Renal cortex interstitium (tissue), 15 donors: ENCODE results near the gene PCDHGC3. TPM values are rescaled to one million over a fixed set of nuclear protein-coding genes. Genes with fewer than 3 reads are reported as not detected.
"Not testable (repeated sequence)": the region's sequence is repeated elsewhere in the genome, so short reads cannot be mapped to it uniquely, and the experiment has no call there.

ENCODE experiments used
- DNase-seq, 11 donors: peaks; one replicate each; pipeline ENCODE4 v3.0.0-alpha.2; 2013; ENCODE audit warnings: low read depth in 9 of 11, low spot score in 4 of 11; ENCODE audit errors: extremely low read depth in 1 of 11
- long read RNA-seq, 16 experiments: transcript quantifications; one replicate each; lab custom pipeline, GENCODE V29; 2026
- polyA plus RNA-seq, 3 donors: library from polyadenylated mRNA; unstranded; fragments of 120-200 nt; gene quantifications; one replicate each; pipeline ENCODE4 v1.2.1, GENCODE V29; 2013; ENCODE audit not compliant: insufficient read length in 3 of 3

The PCDHGC3 gene
- 100 to 1,000 TPM in 1 of 3 donors, 10 to 100 TPM in 2; 90.0 to 127 (median 97.3) TPM for polyA plus RNA-seq
- long read RNA-seq, donor 1, full-length matches to known transcripts, result 26 of 26 reads
- long read RNA-seq, donor 1, partial matches to known transcripts, result 0 of 26 reads
- long read RNA-seq, donor 1, other reads (novel, unspliced or antisense), result 0 of 26 reads
- long read RNA-seq, donor 2, full-length matches to known transcripts, result 34 of 34 reads
- long read RNA-seq, donor 2, partial matches to known transcripts, result 0 of 34 reads
- long read RNA-seq, donor 2, other reads (novel, unspliced or antisense), result 0 of 34 reads
- long read RNA-seq, donor 3, full-length matches to known transcripts, result 32 of 32 reads
- long read RNA-seq, donor 3, partial matches to known transcripts, result 0 of 32 reads
- long read RNA-seq, donor 3, other reads (novel, unspliced or antisense), result 0 of 32 reads
- long read RNA-seq, donor 4, full-length matches to known transcripts, result 22 of 22 reads
- long read RNA-seq, donor 4, partial matches to known transcripts, result 0 of 22 reads
- long read RNA-seq, donor 4, other reads (novel, unspliced or antisense), result 0 of 22 reads
- long read RNA-seq, donor 5, result 0 reads
- long read RNA-seq, donor 6, full-length matches to known transcripts, result 25 of 25 reads
- long read RNA-seq, donor 6, partial matches to known transcripts, result 0 of 25 reads
- long read RNA-seq, donor 6, other reads (novel, unspliced or antisense), result 0 of 25 reads
- long read RNA-seq, donor 7, full-length matches to known transcripts, result 19 of 19 reads
- long read RNA-seq, donor 7, partial matches to known transcripts, result 0 of 19 reads
- long read RNA-seq, donor 7, other reads (novel, unspliced or antisense), result 0 of 19 reads
- long read RNA-seq, donor 8, result 0 reads
- long read RNA-seq, donor 9, full-length matches to known transcripts, result 13 of 13 reads
- long read RNA-seq, donor 9, partial matches to known transcripts, result 0 of 13 reads
- long read RNA-seq, donor 9, other reads (novel, unspliced or antisense), result 0 of 13 reads
- long read RNA-seq, donor 10, full-length matches to known transcripts, result 33 of 33 reads
- long read RNA-seq, donor 10, partial matches to known transcripts, result 0 of 33 reads
- long read RNA-seq, donor 10, other reads (novel, unspliced or antisense), result 0 of 33 reads
- long read RNA-seq, donor 11, full-length matches to known transcripts, result 14 of 14 reads
- long read RNA-seq, donor 11, partial matches to known transcripts, result 0 of 14 reads
- long read RNA-seq, donor 11, other reads (novel, unspliced or antisense), result 0 of 14 reads
- long read RNA-seq, donor 12, full-length matches to known transcripts, result 14 of 14 reads
- long read RNA-seq, donor 12, partial matches to known transcripts, result 0 of 14 reads
- long read RNA-seq, donor 12, other reads (novel, unspliced or antisense), result 0 of 14 reads
- long read RNA-seq, donor 13, result 0 reads
- long read RNA-seq, donor 14, full-length matches to known transcripts, result 22 of 22 reads
- long read RNA-seq, donor 14, partial matches to known transcripts, result 0 of 22 reads
- long read RNA-seq, donor 14, other reads (novel, unspliced or antisense), result 0 of 22 reads
- long read RNA-seq, donor 15, full-length matches to known transcripts, result 16 of 16 reads
- long read RNA-seq, donor 15, partial matches to known transcripts, result 0 of 16 reads
- long read RNA-seq, donor 15, other reads (novel, unspliced or antisense), result 0 of 16 reads
- long read RNA-seq, donor 16, full-length matches to known transcripts, result 55 of 55 reads
- long read RNA-seq, donor 16, partial matches to known transcripts, result 0 of 55 reads
- long read RNA-seq, donor 16, other reads (novel, unspliced or antisense), result 0 of 55 reads

- DNase-seq, result peak; percentile 78 to 93 (median 87)
Measured at GRCh38 chr5:141475625-141476131, at the start of gene PCDHGC3. Gene PCDHGC3, plus strand, starts transcription at chr5:141475966. Its CDS starts 151 bp downstream, at chr5:141476117.

- no peak for DNase-seq
Measured at GRCh38 chr5:141427783-141428426, 47.9 kb upstream of the PCDHGC3 start.

- DNase-seq, result peak in 1 of 11 donors; percentile 11
Measured at GRCh38 chr5:141430332-141431113, 45.2 kb upstream of the PCDHGC3 start, which contains the start of gene PCDHGA12. Gene PCDHGA12, plus strand, starts transcription at chr5:141430507. Its CDS starts 253 bp downstream, at chr5:141430760.

DNA sequence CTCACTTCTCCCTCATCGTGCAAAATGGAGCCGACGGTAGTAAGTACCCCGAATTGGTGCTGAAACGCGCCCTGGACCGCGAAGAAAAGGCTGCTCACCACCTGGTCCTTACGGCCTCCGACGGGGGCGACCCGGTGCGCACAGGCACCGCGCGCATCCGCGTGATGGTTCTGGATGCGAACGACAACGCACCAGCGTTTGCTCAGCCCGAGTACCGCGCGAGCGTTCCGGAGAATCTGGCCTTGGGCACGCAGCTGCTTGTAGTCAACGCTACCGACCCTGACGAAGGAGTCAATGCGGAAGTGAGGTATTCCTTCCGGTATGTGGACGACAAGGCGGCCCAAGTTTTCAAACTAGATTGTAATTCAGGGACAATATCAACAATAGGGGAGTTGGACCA lies 44.5 kb upstream of the PCDHGC3 start:
- no peak for DNase-seq

DNA sequence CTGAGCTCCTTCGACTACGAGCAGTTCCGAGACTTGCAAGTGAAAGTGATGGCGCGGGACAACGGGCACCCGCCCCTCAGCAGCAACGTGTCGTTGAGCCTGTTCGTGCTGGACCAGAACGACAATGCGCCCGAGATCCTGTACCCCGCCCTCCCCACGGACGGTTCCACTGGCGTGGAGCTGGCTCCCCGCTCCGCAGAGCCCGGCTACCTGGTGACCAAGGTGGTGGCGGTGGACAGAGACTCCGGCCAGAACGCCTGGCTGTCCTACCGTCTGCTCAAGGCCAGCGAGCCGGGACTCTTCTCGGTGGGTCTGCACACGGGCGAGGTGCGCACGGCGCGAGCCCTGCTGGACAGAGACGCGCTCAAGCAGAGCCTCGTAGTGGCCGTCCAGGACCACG lies 43.5 kb upstream of the PCDHGC3 start:
- DNase-seq, result not testable (repeated sequence)

- not testable (repeated sequence) for DNase-seq
Measured at GRCh38 chr5:141432726-141433125, 43.0 kb upstream of the PCDHGC3 start.

GRCh38 chr5:141434006-141434405 lies 41.8 kb upstream of the PCDHGC3 start:
- no peak for DNase-seq

- DNase-seq, result no peak
Measured at GRCh38 chr5:141437221-141437620, 38.5 kb upstream of the PCDHGC3 start.

DNA sequence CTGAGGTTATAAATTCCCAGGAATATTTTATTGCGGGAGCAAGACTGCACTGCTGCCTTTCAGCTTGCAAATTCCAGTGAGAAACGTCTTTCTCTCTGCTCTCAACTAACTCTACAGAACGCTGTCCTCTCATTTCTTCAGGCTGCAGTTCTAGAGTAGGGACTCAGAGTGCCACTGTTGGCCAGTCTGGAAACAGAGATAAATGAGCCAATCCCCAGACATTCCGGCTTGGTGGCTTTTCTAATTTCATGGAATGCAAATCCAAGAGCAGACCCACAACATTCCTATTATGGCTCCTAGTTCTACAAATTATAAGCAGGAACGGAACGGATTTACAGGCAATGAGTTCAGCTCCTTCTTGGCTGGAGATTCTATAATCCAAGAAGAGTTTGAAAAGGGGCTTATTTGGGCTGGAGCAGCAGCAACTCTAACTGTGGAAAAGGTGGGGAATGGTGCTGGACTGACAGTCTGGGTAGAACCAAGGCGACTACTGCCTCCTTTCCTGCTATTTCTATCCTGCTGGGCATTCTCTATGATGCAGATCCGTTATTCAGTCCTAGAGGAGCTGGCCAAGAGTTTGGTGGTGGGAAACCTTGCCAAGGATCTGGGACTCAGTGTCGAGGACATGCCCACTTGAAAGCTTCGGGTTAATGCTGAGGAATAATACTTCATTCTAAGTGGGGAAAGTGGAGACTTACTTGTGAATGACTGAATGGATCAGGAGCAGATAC lies 36.2 kb upstream of the PCDHGC3 start:
- no peak for DNase-seq

DNA sequence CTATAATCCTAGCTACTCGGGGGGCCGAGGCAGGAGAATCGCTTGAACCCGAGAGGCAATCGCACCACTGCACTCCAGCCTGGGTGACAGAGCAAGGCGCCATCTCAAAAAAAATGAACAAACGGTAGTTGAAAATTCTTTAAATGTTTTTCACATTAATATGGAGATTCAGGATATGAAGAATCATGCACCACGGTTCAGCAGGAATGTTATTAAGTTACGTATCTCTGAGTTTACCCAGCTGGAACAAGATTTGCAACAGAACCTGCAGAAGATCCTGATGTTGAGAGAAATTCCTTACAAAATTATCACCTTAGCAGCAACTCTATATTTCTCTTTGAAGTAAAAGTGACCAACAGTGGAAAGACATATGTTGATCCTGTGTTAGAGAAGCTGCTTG lies 35.4 kb upstream of the PCDHGC3 start:
- no peak for DNase-seq

- DNase-seq, result no peak
Measured at GRCh38 chr5:141441571-141442170, 34.1 kb upstream of the PCDHGC3 start.

DNA sequence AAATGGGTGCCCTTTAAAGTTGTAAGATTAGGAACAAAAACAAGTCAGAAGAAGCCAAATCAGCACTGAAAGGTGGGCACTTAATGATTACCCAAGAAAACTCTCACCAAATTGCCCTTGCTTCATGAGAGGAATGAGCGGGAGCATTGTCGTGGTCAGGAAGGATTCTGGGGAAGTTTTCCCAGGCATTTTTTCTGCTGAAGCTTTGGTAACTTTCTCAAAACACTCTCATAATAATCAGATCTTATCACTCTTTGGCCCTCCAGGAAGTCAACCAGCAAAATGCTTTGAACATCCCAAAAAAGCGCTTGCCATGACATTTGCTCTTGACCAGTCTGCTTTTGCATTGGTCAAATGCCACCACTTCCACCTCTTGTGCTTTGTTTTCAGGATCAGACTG lies 10.4 kb upstream of the PCDHGC3 start:
- DNase-seq, result no peak

- DNase-seq, result peak in 9 of 11 donors; percentile 70 to 85 (median 78)
Measured at GRCh38 chr5:141476132-141476911, 556 bp downstream of the PCDHGC3 start.

- DNase-seq, result no peak
Measured at GRCh38 chr5:141477044-141477575, 1.3 kb downstream of the PCDHGC3 start.
